H9 (cell line): ENCODE results near the gene WHRN. TPM values are rescaled to one million over a fixed set of nuclear protein-coding genes. Genes with fewer than 3 reads are reported as not detected.

Experiments
- DNase-seq: peaks from one replicate; pipeline ENCODE4 v3.0.0-alpha.2; 2017
- H2AFZ ChIP-seq: one replicate; pipeline ENCODE4 v1.6.1; 2013; ENCODE audit warnings: mild to moderate bottlenecking, low read length, control low read depth, moderate library complexity
- H2AK5ac ChIP-seq: 2 replicates; pipeline ENCODE4 v1.6.1; 2013; ENCODE audit warnings: low read length, control low read depth, mixed read lengths; ENCODE audit not compliant: insufficient read length
- H2BK120ac ChIP-seq: one replicate; pipeline ENCODE4 v1.6.1; 2013; ENCODE audit warnings: low read depth, mild to moderate bottlenecking, low read length, control low read depth, inconsistent platforms; ENCODE audit not compliant: poor library complexity, severe bottlenecking
- H2BK12ac ChIP-seq: 2 replicates; pipeline ENCODE4 v1.6.1; 2013; ENCODE audit warnings: low read length, control low read depth, mixed read lengths, low read depth; ENCODE audit not compliant: insufficient read length
- H2BK15ac ChIP-seq: 2 replicates; pipeline ENCODE4 v1.6.1; 2013; ENCODE audit warnings: low read depth, low read length, control low read depth
- H2BK20ac ChIP-seq: one replicate; pipeline ENCODE4 v1.6.1; 2013; ENCODE audit warnings: low read depth, mild to moderate bottlenecking, low read length, control low read depth, inconsistent platforms; ENCODE audit not compliant: poor library complexity, severe bottlenecking
- H2BK5ac ChIP-seq: 2 replicates; pipeline ENCODE4 v1.6.1; 2013; ENCODE audit warnings: low read length, control low read depth, mixed read lengths; ENCODE audit not compliant: insufficient read length
- H3K14ac ChIP-seq: 2 replicates; pipeline ENCODE4 v1.6.1; 2013; ENCODE audit warnings: low read length, control low read depth; ENCODE audit not compliant: insufficient read depth
- H3K18ac ChIP-seq: 2 replicates; pipeline ENCODE4 v1.6.1; 2013; ENCODE audit warnings: low read depth, mild to moderate bottlenecking, mixed read lengths, low read length, control low read depth; ENCODE audit not compliant: insufficient read length
- H3K23ac ChIP-seq: 2 replicates; pipeline ENCODE4 v1.6.1; 2013; ENCODE audit warnings: low read length, control low read depth, mixed read lengths, low read depth; ENCODE audit not compliant: insufficient read length
- H3K23me2 ChIP-seq: 2 replicates; pipeline ENCODE4 v1.6.1; 2013; ENCODE audit warnings: low read depth, mild to moderate bottlenecking, mixed read lengths, low read length, control low read depth; ENCODE audit not compliant: insufficient read length, poor library complexity, severe bottlenecking
- H3K27ac ChIP-seq: 2 replicates; pipeline ENCODE4 v1.5.1; 2013; ENCODE audit warnings: low read length, control low read depth, mixed read lengths, low read depth; ENCODE audit not compliant: insufficient read length
- H3K27me3 ChIP-seq: 2 replicates; pipeline ENCODE4 v1.6.1; 2013; ENCODE audit warnings: low read length, control low read depth, inconsistent platforms; ENCODE audit not compliant: insufficient read depth
- H3K4ac ChIP-seq: 2 replicates; pipeline ENCODE4 v1.6.1; 2013; ENCODE audit warnings: low read depth, mild to moderate bottlenecking, control low read depth, inconsistent platforms, low read length, moderate library complexity
- H3K4me1 ChIP-seq: 2 replicates; pipeline ENCODE4 v1.6.1; 2013; ENCODE audit warnings: low read length, control low read depth, inconsistent platforms; ENCODE audit not compliant: insufficient read depth
- H3K4me2 ChIP-seq: 2 replicates; pipeline ENCODE4 v1.6.1; 2013; ENCODE audit warnings: low read length, control low read depth, mixed read lengths; ENCODE audit not compliant: insufficient read length, insufficient read depth
- H3K56ac ChIP-seq: 2 replicates; pipeline ENCODE4 v1.6.1; 2013; ENCODE audit warnings: low read depth, mild to moderate bottlenecking, mixed read lengths, low read length, control low read depth; ENCODE audit not compliant: insufficient read length
- H3K79me1 ChIP-seq: 2 replicates; pipeline ENCODE4 v1.6.1; 2013; ENCODE audit warnings: low read depth, mild to moderate bottlenecking, moderate library complexity, low read length, control low read depth, inconsistent platforms; ENCODE audit not compliant: insufficient read depth, poor library complexity, severe bottlenecking
- H3K79me2 ChIP-seq: 2 replicates; pipeline ENCODE4 v1.6.1; 2013; ENCODE audit warnings: low read length, control low read depth, inconsistent platforms; ENCODE audit not compliant: insufficient read depth
- H3K9ac ChIP-seq: 2 replicates; pipeline ENCODE4 v1.6.1; 2013; ENCODE audit warnings: low read length, control low read depth, mixed read lengths; ENCODE audit not compliant: insufficient read length; ENCODE audit errors: extremely low read depth
- H3K9me3 ChIP-seq: one replicate; pipeline ENCODE4 v1.6.1; 2013; ENCODE audit warnings: low read depth, low read length, inconsistent platforms; ENCODE audit not compliant: control insufficient read depth
- H3T11ph ChIP-seq: one replicate; pipeline ENCODE4 v1.6.1; 2013; ENCODE audit warnings: mild to moderate bottlenecking, low read length, control low read depth, inconsistent platforms
- H4K20me1 ChIP-seq: one replicate; pipeline ENCODE4 v1.6.1; 2013; ENCODE audit not compliant: control insufficient read depth, insufficient read length, insufficient read depth
- H4K5ac ChIP-seq: 2 replicates; pipeline ENCODE4 v1.6.1; 2013; ENCODE audit warnings: low read depth, mild to moderate bottlenecking, mixed read lengths, low read length, control low read depth; ENCODE audit not compliant: insufficient read length
- H4K8ac ChIP-seq: replicated peaks from 2 replicates; pipeline ENCODE4 v1.6.1; 2013; ENCODE audit warnings: low read length, control low read depth, mixed read lengths, low read depth; ENCODE audit not compliant: insufficient read length
- H4K91ac ChIP-seq: 2 replicates; pipeline ENCODE4 v1.6.1; 2013; ENCODE audit warnings: low read depth, mild to moderate bottlenecking, moderate library complexity, mixed read lengths, low read length, control low read depth; ENCODE audit not compliant: insufficient read length
- H3K27ac Mint-ChIP-seq, 3 experiments: 2 replicates in 2 of 3; 3 replicates in 1 of 3; pipeline ENCODE4 v1.8.0; 2020 to 2021; ENCODE audit warnings: mixed read lengths in 3 of 3, mild to moderate bottlenecking in 1 of 3, moderate library complexity in 1 of 3
- H3K27me3 Mint-ChIP-seq: 2 replicates; pipeline ENCODE4 v1.8.0; 2021; ENCODE audit warnings: low read depth, mild to moderate bottlenecking, moderate library complexity, mixed read lengths
- H3K36me3 Mint-ChIP-seq, 3 experiments: 2 replicates in 2 of 3; 3 replicates in 1 of 3; pipeline ENCODE4 v1.8.0; 2020 to 2021; ENCODE audit warnings: low read depth in 3 of 3, mixed read lengths in 3 of 3; ENCODE audit not compliant: insufficient read depth in 1 of 3
- H3K4me1 Mint-ChIP-seq, 2 experiments: 2 replicates each; pipeline ENCODE4 v1.8.0; 2020; ENCODE audit warnings: mixed read lengths in 2 of 2
- H3K4me3 Mint-ChIP-seq, 2 experiments: 2 replicates in 1 of 2; 3 replicates in 1 of 2; pipeline ENCODE4 v1.8.0; 2020 to 2021; ENCODE audit warnings: mild to moderate bottlenecking in 2 of 2, mixed read lengths in 2 of 2, moderate library complexity in 1 of 2
- H3K9me3 Mint-ChIP-seq, 2 experiments: 2 replicates in 1 of 2; 3 replicates in 1 of 2; pipeline ENCODE4 v1.8.0; 2020; ENCODE audit warnings: mild to moderate bottlenecking in 2 of 2, mixed read lengths in 2 of 2, moderate library complexity in 1 of 2
- WGBS: extraction: QIAGEN DNeasy Blood & Tissue Kit; methylation state at CpG from one replicate; pipeline ENCODE4 v1.1.7; 2013; ENCODE audit warnings: missing lambda C conversion rate, low lambda C conversion rate, mixed read lengths; ENCODE audit not compliant: insufficient read length; ENCODE audit errors: extremely low coverage; 5-methylcytosine and 5-hydroxymethylcytosine counted together
- total RNA-seq: library from RNA; stranded (reverse); gene quantifications from 2 replicates; pipeline ENCODE4 v1.2.1, GENCODE V29; 2021
- TF ChIP-seq, protein P1 (sequence below): fragments of 200-600 bp; sonication (generic); conservative IDR thresholded peaks from 3 replicates; pipeline ENCODE4 v1.8.0; 2021; ENCODE audit warnings: antibody characterized with exemption, mild to moderate bottlenecking

Gene WHRN
- total RNA-seq, 1 experiment from 2014 or later, result 2.2 TPM

DNA sequence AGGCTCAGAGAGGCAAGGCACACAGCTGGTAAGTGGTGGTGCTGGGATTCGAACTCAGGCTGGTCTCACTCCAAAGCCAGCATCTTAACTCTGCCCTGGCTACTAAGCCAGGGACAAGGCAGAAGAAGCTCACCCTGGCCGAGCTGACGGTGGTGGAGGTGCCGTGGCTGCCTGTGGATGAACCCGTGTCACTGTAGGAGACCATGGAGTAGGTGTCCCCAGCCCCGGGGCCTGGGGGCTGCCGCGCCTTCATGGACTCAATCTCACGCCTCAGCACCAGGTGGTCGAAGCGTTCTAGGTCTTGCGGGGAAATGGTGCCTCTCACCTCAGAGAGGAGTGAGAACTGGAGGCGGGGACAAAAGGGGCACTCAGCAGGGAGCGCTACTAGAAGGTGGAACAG is 82.1 kb downstream of the WHRN start:
- no peak overlapping the region for H3K4me3 Mint-ChIP-seq
- no peak overlapping the region for H4K8ac ChIP-seq
- H3K27me3 Mint-ChIP-seq, result peaks cover 3% of the 10 kb centered on the region; the same call in 1 of the 2 replicates

More for the DNA sequence above, 82.1 kb downstream of the WHRN start:
- TF ChIP-seq, protein P1, sequence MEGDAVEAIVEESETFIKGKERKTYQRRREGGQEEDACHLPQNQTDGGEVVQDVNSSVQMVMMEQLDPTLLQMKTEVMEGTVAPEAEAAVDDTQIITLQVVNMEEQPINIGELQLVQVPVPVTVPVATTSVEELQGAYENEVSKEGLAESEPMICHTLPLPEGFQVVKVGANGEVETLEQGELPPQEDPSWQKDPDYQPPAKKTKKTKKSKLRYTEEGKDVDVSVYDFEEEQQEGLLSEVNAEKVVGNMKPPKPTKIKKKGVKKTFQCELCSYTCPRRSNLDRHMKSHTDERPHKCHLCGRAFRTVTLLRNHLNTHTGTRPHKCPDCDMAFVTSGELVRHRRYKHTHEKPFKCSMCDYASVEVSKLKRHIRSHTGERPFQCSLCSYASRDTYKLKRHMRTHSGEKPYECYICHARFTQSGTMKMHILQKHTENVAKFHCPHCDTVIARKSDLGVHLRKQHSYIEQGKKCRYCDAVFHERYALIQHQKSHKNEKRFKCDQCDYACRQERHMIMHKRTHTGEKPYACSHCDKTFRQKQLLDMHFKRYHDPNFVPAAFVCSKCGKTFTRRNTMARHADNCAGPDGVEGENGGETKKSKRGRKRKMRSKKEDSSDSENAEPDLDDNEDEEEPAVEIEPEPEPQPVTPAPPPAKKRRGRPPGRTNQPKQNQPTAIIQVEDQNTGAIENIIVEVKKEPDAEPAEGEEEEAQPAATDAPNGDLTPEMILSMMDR, result no peak
- H3K23ac ChIP-seq, result no peak overlapping the region
- H3K4me1 ChIP-seq, result 0 out of 2 replicates have a peak, but pooled peaks cover 2% of the 10 kb centered on the region
- no peak overlapping the region for H3K4me2 ChIP-seq
- no peak overlapping the region for H2BK20ac ChIP-seq
- Mint-ChIP-seq H3K9me3 (no peaks in the 10 kb centered on the region), H3K27ac (no peak overlapping the region), H3K36me3 (no peaks in the 10 kb centered on the region), H3K4me1 (peaks cover 9 to 10% of the 10 kb centered on the region in 2 experiments)
- H3K27me3 ChIP-seq, result no peaks in the 10 kb centered on the region
- no peak overlapping the region for H3K27ac ChIP-seq
- H3K4ac ChIP-seq, result no peak overlapping the region
- no peak overlapping the region for H2BK12ac ChIP-seq
- H3K14ac ChIP-seq, result no peak overlapping the region
- H2AK5ac ChIP-seq, result no peak overlapping the region
- H3K79me1 ChIP-seq, result no peaks in the 10 kb centered on the region
- no peaks in the 10 kb centered on the region for H4K20me1 ChIP-seq
- no peak overlapping the region for H2AFZ ChIP-seq
- no peak overlapping the region for H2BK5ac ChIP-seq
- no peak overlapping the region for H2BK15ac ChIP-seq
- no peak overlapping the region for H3K9ac ChIP-seq
- H3K9me3 ChIP-seq, result no peaks in the 10 kb centered on the region
- H3K23me2 ChIP-seq, result no peaks in the 10 kb centered on the region
- no CpG with 5 or more reads among the region's 14 CpGs for WGBS
- no peak overlapping the region for H4K91ac ChIP-seq
- no peak overlapping the region for H4K5ac ChIP-seq
- no peaks in the 10 kb centered on the region for H3K79me2 ChIP-seq
- H3K18ac ChIP-seq, result no peak overlapping the region
- no peak overlapping the region for H3K56ac ChIP-seq
- H3T11ph ChIP-seq, result no peak overlapping the region
- H2BK120ac ChIP-seq, result no peak overlapping the region
- DNase-seq, result no peak
